ENCODE data around the gene PET100.
"Not testable (repeated sequence)": the region's sequence is repeated elsewhere in the genome, so short reads cannot be mapped to it uniquely, and the experiment has no call there.

PET100 gene

DNA sequence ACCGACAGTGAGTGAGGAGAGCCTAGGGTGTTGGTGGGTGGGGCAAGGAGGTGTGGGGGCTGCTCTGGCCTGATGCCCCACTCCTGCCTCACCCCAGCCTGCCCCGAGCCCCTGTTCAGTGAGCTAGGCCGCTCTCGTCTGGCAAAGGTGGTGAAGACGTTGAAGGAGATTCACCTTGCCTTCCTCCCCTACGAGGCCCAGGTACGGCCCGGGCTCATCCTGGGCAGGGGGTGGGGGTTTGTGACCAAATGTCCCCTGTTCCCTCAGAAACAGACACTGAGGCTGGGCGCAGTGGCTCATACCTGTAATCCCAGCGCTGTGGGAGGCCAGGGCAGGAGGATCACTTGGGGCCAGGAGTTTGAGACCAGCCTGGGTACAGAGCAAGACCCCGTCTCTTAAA is 11.2 kb downstream of the PET100 start:
- Histone ChIP-seq H3K36me3 (peaks cover 54% of the 10 kb centered on the region), H3K4me1 (peaks cover 25% of the 10 kb centered on the region), H3K27ac (no peak overlapping the region), H3K4me3 (no peak overlapping the region), H3K4me2 (no peak overlapping the region), H3K9ac (no peak overlapping the region), H3K27me3 (no peaks in the 10 kb centered on the region), H3K9me3 (no peaks in the 10 kb centered on the region), H4K20me1 (peaks cover 15% of the 10 kb centered on the region; the same call in 1 of the 2 replicates)
- TF ChIP-seq Cebpa-rat (IDR thresholded peaks at IDR 0.05) = no peak

DNA sequence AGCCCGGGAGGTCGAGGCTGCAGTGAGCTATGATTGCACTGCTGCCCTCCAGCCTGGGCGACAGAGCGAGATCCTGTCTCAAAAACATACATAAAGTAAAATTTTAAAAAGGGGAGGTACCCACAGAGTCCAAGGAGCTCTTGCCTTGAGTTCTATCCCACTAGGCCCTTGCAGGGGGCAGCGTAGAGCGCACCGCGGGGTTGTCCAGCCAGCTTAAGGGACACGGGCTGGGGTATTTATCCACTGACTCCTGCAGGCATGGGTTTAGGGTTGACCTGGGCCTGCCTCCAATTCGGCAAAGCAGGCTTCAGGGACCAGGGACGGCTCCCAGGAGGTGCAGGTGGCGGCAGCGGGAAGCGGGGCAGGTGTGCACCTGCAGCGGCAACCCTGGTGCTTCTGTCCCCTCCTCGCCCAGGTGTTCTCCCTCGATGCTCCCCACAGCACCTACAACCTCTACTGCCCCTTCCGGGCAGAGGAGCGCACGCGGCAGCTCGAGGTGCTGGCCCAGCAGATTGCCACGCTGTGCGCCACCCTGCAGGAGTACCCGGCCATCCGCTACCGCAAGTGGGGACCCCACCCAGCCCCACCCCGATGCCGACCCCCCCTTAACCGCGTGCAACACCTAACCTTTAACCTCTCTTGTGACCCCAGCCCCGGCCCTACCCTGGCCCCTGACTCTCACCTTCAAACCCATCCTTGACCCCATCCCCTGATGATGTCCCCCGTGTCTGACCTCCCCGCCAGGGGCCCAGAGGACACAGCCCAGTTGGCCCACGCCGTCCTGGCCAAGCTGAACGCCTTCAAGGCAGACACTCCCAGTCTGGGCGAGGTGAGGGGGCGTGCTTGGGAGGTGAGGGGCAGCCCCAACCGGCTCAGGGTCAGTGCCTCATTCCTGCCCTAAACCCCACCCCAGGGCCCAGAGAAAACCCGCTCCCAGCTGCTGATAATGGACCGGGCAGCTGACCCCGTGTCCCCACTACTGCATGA is 12.0 kb downstream of the PET100 start:
- Histone ChIP-seq H3K36me3 (peaks cover 61% of the 10 kb centered on the region), H3K4me3 (no peak overlapping the region), H3K9me3 (no peaks in the 10 kb centered on the region), H3K4me1 (peaks cover 17% of the 10 kb centered on the region), H4K20me1 (peaks cover 15% of the 10 kb centered on the region; the same call in 1 of the 2 replicates), H3K4me2 (no peak overlapping the region), H3K9ac (no peak overlapping the region), H3K27me3 (no peaks in the 10 kb centered on the region), H3K27ac (no peak overlapping the region)
- no peak for TF ChIP-seq Cebpa-rat (IDR thresholded peaks at IDR 0.05)

DNA sequence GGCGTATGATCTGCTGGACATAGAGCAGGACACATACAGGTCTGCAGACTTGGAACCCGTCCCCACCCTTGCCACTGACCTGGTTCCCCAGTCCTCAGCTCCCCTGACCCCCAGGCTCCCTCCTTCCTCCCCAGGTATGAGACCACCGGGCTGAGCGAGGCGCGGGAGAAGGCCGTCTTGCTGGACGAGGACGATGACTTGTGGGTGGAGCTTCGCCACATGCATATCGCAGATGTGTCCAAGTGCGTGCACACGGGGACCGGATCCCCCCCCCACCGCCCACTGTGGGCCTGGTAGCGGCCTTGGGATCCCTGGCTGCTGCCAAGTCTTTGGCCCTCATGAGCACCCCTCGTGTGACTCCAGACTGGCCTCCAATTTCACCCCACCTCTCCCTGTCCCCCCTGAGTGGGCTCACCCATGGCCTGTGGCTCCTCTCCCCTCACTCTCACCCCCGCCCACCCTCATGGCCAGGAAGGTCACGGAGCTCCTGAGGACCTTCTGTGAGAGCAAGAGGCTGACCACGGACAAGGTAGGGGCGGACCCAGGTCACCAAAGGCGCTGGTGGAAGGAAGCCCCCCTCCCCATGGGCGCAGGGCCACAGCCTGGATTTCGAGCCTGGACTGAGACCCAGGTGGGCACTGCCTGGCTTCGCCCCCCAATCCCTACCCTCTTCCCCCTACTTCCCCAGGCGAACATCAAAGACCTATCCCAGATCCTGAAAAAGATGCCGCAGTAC is 12.9 kb downstream of the PET100 start:
- H3K27ac ChIP-seq = no peak overlapping the region
- H3K27me3 ChIP-seq = no peaks in the 10 kb centered on the region
- no peak overlapping the region for H3K4me2 ChIP-seq
- peaks cover 15% of the 10 kb centered on the region; the same call in 1 of the 2 replicates for H4K20me1 ChIP-seq
- peaks cover 70% of the 10 kb centered on the region for H3K36me3 ChIP-seq
- TF ChIP-seq Cebpa-rat (IDR thresholded peaks at IDR 0.05) = no peak
- no peak overlapping the region for H3K4me3 ChIP-seq
- no peaks in the 10 kb centered on the region for H3K9me3 ChIP-seq
- H3K4me1 ChIP-seq = peaks cover 14% of the 10 kb centered on the region
- H3K9ac ChIP-seq = no peak overlapping the region

DNA sequence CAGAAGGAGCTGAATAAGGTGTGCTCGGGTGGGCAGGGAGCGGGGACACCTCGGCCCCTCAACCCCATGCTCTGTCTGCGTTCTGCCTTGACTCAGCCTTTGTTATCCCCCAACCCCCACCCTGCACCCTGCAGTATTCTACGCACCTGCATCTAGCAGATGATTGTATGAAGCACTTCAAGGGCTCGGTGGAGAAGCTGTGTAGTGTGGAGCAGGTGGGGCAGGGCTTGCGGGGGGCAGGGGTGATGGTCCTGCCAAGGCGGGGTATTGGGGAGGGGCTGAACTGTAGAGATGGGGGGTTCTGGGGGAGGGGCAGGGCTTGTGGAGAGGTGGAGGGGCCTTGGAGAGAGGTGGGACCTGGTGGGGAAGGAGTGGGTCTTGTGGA is 13.4 kb downstream of the PET100 start:
- H3K27me3 ChIP-seq = no peaks in the 10 kb centered on the region
- no peak overlapping the region for H3K4me2 ChIP-seq
- H3K27ac ChIP-seq = no peak overlapping the region
- H3K4me3 ChIP-seq = no peak overlapping the region
- H3K4me1 ChIP-seq = peaks cover 8% of the 10 kb centered on the region
- no peak for TF ChIP-seq Cebpa-rat (IDR thresholded peaks at IDR 0.05)
- H3K9me3 ChIP-seq = no peaks in the 10 kb centered on the region
- H3K36me3 ChIP-seq = peaks cover 75% of the 10 kb centered on the region
- H4K20me1 ChIP-seq = peaks cover 15% of the 10 kb centered on the region; the same call in 1 of the 2 replicates
- no peak overlapping the region for H3K9ac ChIP-seq

DNA sequence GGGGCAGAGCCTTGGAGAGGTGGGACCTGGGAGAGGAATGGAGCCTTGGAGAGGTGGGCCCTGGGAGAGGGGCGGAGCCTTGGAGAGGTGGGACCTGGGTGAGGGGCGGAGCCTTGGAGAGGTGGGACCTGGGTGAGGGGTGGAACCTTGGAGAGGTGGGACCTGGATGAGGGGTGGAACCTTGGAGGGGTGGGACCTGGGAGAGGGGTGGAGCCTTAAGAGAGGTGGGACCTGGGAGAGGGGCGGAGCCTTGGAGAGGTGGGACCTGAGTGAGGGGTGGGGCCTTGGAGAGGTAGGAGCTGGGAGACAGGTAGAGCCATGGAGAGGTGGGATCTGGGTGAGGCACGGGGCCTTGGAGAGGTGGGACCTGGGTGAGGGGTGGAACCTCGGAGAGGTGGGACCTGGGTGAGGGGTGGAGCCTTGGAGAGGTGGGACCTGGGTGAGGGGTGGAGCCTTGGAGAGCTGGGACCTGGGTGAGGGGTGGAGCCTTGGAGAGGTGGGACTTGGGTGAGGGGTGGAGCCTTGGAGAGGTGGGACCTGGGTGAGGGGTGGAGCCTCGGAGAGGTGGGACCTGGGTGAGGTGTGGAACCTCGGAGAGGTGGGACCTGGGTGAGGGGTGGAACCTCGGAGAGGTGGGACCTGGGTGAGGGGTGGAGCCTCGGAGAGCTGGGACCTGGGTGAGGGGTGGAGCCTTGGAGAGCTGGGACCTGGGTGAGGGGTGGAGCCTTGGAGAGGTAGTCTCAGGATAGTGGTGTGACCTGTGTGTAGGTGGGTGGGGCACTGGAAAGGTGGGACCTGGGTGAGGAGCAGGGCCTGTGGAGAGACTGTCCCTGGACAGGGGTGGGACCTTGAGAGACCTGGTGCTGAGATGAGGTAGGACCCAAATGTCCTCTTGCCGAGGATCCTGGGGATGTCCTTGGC is 14.3 kb downstream of the PET100 start:
- not testable (repeated sequence) for H3K4me1 ChIP-seq, H3K9ac ChIP-seq, H3K4me2 ChIP-seq, H3K9me3 ChIP-seq, H3K4me3 ChIP-seq, H3K27ac ChIP-seq, H3K27me3 ChIP-seq
- peaks cover 12% of the 10 kb centered on the region; the same call in 1 of the 2 replicates for H4K20me1 ChIP-seq
- H3K36me3 ChIP-seq = peaks cover 78% of the 10 kb centered on the region

DNA sequence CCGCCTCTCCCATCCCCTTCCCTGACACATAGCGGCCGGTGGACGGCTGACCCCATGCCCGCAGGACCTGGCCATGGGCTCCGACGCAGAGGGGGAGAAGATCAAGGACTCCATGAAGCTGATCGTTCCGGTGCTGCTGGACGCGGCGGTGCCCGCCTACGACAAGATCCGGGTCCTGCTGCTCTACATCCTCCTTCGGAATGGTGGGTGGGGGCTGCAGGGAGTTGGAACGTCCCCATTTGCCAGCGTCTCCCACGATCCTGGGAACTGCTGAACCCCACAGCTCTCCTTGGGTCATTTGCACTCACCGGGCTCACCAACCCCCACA is 14.9 kb downstream of the PET100 start:
- Histone ChIP-seq H3K27ac (no peak overlapping the region), H3K4me3 (no peak overlapping the region), H3K27me3 (no peaks in the 10 kb centered on the region), H3K4me1 (no peaks in the 10 kb centered on the region), H3K36me3 (peaks cover 72% of the 10 kb centered on the region), H3K9ac (no peak overlapping the region), H3K4me2 (no peak overlapping the region), H4K20me1 (peaks cover 6% of the 10 kb centered on the region; the same call in 1 of the 2 replicates), H3K9me3 (no peaks in the 10 kb centered on the region)
- TF ChIP-seq Cebpa-rat (IDR thresholded peaks at IDR 0.05) = no peak

DNA sequence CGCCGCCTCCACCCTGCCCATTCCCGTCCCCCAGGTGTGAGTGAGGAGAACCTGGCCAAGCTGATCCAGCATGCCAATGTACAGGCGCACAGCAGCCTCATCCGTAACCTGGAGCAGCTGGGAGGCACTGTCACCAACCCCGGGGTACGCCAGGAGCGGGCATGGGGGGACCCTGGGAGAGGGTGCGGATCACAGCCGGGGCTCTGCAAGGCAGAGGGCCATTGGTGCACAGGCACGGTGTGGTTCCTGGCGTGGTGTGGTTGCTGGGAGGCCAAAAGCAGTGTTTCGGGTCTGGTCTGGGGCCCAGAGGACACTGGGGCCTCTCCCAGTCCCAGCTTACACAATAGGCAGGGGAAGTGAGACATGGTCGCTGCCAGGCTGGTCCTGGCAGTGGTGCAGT is 15.6 kb downstream of the PET100 start:
- Histone ChIP-seq H3K4me3 (no peak overlapping the region), H3K27me3 (no peaks in the 10 kb centered on the region), H3K9me3 (no peaks in the 10 kb centered on the region), H4K20me1 (no peaks in the 10 kb centered on the region), H3K27ac (no peak overlapping the region), H3K4me2 (no peak overlapping the region), H3K9ac (no peak overlapping the region), H3K36me3 (peaks cover 67% of the 10 kb centered on the region), H3K4me1 (no peaks in the 10 kb centered on the region)
- TF ChIP-seq Cebpa-rat (IDR thresholded peaks at IDR 0.05) = no peak

DNA sequence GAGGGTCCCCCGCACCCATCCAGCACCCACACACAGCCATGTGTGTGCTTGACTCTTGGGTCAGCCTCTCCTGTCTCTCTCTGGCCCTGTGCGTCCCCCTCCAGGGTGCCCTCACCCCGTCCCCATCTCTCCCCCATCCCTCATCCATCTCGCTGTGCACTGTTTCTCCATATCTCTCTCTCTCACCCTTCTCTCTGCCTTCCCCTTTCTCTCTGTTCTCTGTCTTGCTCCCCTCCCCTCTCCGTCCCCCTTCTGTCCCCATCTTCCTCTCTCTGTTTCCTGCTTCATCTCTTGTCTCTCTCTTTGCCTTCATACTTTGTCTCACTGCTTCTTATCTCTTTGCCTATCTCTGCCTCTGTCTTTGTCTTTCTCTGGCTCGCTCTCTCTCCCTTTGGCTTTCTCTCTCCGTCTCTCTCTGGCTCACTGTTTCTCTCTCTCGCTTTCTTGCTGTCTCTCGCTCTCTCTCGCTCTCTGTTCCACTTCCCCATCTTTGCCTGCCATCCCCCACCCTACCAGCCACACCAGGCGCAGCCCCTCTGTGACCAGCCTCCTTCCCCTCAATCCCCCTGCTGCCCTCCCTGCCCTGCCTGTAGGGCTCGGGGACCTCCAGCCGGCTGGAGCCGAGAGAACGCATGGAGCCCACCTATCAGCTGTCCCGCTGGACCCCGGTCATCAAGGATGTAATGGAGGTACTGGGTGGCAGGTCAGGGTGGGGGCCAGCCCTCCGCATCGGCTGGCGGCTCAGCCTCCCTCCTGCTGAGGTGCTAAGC is 16.2 kb downstream of the PET100 start:
- no peak overlapping the region for H3K9ac ChIP-seq

DNA sequence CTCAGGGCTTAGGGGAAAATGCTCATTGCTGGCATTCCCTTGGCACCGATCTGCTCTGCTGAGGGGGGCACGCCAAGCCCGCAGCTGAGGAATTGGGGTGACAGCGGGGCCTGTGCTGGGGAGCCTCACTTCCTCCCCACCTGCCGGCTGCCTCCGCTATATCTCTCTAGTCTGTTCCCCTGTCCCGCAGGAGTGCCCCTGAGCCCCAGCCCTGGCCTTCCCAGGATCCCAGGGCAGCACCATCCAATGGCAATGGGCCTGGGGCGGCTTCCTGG is 16.8 kb downstream of the PET100 start:
- Histone ChIP-seq H3K4me3 (no peak overlapping the region), H3K27ac (no peak overlapping the region), H3K4me2 (no peak overlapping the region), H4K20me1 (no peaks in the 10 kb centered on the region), H3K9ac (no peak overlapping the region), H3K36me3 (peaks cover 57% of the 10 kb centered on the region), H3K27me3 (no peaks in the 10 kb centered on the region), H3K4me1 (no peaks in the 10 kb centered on the region), H3K9me3 (no peaks in the 10 kb centered on the region)
- no peak for TF ChIP-seq Cebpa-rat (IDR thresholded peaks at IDR 0.05)

More for the DNA sequence above, 16.2 kb downstream of the PET100 start:
- no peak overlapping the region for H3K4me2 ChIP-seq
- no peaks in the 10 kb centered on the region for H3K27me3 ChIP-seq
- no peak overlapping the region for H3K27ac ChIP-seq
- H3K9me3 ChIP-seq = no peaks in the 10 kb centered on the region
- TF ChIP-seq Cebpa-rat (IDR thresholded peaks at IDR 0.05) = no peak
- peaks cover 62% of the 10 kb centered on the region for H3K36me3 ChIP-seq
- no peak overlapping the region for H3K4me3 ChIP-seq
- H4K20me1 ChIP-seq = no peaks in the 10 kb centered on the region
- H3K4me1 ChIP-seq = no peaks in the 10 kb centered on the region
